Stimulated activated CD4-positive, alpha-beta T cell treated with anti-CD3 and anti-CD28 coated beads, Interleukin-2, amount 100 ng/mL, for 24 hours (primary cell): ENCODE measurements around the gene WFDC10B.
"Not testable (repeated sequence)": the region's sequence is repeated elsewhere in the genome, so short reads cannot be mapped to it uniquely, and the experiment has no call there.

Experiments
- DNase-seq, 2 donors: peaks; one replicate each; pipeline ENCODE4 v3.0.0-alpha.2; 2020

The WFDC10B gene

GRCh38 chr20:45704969-45705637 is at the start of gene WFDC10B:
WFDC10B (minus strand) TSS chr20:45705019; CDS start chr20:45685992, 19,027 bp downstream.
- no peak for DNase-seq

DNA sequence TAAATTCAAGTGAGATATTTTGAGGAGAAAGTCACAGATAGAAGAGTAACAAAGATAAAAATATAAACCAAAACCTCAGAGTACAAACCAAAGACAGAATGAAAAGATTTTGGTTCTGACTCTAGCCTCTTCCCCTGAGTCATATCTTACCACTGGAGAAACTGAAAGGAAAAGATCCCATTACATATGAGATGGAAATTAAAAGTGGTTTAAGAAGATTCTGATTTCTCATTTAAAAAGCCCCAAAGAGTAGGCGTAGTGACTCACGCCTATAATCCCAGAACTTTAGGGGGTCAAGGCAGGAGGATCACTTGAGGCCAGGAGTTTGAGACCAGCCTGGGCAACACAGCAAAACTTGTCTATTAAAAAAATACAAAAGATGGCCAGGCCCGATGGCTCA is 47.9 kb upstream of the WFDC10B start:
- DNase-seq, result peak in 1 of 2 donors; percentile 18

GRCh38 chr20:45751721-45752120 is 46.9 kb upstream of the WFDC10B start:
- DNase-seq, result no peak

GRCh38 chr20:45745015-45745414 is 40.2 kb upstream of the WFDC10B start:
- no peak for DNase-seq

- no peak for DNase-seq
Measured at GRCh38 chr20:45742596-45742995, 37.8 kb upstream of the WFDC10B start.

DNA sequence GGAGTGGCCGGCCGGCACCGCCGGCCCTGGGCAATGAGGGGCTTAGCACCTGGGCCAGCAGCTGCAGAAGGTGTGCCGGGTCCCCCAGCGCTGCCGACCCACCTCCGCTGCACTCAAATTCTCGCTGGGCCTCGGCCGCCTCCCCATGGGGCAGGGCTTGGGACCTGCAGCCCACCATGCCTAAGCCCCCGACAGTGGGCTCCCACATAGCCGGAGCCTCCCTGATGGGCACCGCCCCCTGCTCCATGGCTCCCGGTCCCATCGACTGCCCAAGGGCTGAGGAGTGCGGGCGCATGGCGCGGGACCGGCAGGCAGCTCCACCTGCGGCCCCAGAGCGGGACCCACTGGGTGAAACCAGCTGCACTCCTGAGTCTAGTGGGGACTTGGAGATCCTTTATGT is 31.2 kb upstream of the WFDC10B start:
- no peak for DNase-seq

DNA sequence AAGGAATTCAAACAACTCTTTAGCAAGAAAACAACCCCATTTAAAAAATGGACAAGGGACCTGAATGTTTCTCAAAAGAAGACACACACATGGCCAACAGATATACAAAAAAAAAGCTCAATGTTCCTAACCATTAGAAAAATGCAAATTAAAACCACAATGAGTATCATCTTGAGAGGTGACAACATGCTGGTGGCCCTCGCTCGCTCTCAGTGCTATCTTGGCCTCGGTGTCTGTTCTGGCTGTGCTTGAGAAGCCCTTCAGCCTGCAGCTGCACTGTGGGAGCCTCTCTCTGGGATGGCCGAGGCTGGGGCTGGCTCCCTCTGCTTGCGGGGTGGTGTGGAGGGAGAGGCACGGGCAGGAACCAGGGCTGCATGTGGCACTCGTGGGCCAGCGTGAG is 30.7 kb upstream of the WFDC10B start:
- no peak for DNase-seq

DNA sequence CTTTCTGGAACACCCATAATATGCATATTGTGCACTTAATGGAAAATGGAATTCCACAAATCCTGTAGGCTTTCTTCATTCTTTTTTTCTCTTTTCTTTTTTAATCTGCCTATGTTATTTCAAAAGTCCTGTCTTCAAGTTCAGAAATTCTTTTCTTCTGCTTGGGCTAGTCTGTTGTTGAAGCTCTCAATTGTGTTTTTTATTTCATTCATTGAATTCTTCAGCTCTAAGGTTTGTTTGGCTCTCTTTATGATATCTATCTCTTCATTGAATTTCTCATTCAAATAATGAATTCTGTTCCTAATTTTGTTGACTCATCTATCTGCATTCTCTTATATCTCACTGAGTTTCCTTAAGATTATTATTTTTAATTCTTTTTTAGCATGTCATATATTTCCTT is 27.4 kb upstream of the WFDC10B start:
- no peak for DNase-seq

DNA sequence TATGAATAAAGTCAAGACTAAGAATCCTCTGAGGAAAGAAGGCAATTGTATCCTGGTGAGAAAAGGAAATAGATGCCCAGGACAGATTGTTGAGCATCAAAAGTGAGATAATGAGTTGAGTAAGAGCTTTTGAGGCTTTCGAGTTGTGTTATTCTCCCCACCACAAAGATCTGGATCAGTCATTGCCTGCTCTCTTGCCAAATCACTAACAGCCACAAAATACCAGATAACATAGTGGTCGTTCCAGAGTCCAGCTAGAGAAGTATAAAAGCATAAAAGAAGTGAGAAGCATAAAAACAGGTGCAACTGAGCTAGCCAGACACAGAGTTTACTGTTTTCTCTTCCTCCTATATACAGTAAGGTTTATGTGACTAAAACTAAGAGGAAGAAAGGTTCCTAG is 22.2 kb upstream of the WFDC10B start:
- no peak for DNase-seq

- no peak for DNase-seq
Measured at GRCh38 chr20:45725134-45725533, 20.3 kb upstream of the WFDC10B start.

DNA sequence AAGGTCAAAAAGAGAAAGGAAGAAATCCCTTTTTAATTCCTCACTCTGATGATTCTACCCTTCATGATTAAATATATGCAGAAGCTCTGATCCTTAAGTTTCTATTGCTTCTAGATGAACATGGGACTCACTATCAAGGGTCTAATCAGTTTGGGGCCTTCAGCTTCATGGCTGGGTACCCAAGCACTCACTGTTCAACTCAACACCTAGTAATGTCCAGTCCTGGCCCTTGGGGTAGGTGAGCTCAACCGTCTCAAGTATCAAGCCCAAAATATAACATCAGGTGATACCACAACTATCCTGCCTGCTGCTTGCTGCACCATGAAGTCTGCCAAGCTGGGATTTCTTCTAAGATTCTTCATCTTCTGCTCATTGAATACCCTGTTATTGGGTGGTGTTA is 17.2 kb upstream of the WFDC10B start, which contains the start of gene SPINT4:
Gene SPINT4, plus strand, starts transcription at position 301 of the 400 bp plus-strand sequence. Its CDS starts 21 bp downstream, at position 322.
- no peak for DNase-seq

- not testable (repeated sequence) for DNase-seq
Measured at GRCh38 chr20:45716141-45716688, 11.4 kb upstream of the WFDC10B start.

DNA sequence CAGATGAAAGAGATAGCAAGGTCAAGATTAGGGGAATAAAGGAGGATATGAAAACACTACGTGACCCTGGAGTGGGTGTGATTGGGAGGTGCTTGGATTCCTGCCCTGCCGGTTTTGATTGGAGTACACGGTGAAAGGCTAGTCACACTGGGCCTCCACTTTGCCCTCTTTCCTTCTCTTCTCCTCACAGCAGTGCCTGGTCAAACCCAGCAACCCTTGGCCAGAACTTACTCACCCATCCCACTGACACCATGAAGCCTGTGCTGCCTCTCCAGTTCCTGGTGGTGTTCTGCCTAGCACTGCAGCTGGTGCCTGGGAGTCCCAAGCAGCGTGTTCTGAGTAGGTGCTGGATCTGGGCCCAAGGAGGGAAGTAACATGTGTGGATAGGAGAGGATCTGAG is 2.9 kb downstream of the WFDC10B start, which contains the start of gene WFDC13:
Gene WFDC13, plus strand, starts transcription at position 166 of the 400 bp plus-strand sequence. Its CDS starts 86 bp downstream, at position 252.
- no peak for DNase-seq

GRCh38 chr20:45701104-45701503 is 3.7 kb downstream of the WFDC10B start:
- no peak for DNase-seq

- no peak for DNase-seq
Measured at GRCh38 chr20:45695496-45695895, 9.3 kb downstream of the WFDC10B start.

GRCh38 chr20:45693346-45693745 is 11.5 kb downstream of the WFDC10B start:
- DNase-seq, result not testable (repeated sequence)

- DNase-seq, result no peak
Measured at GRCh38 chr20:45685896-45686295, 18.9 kb downstream of the WFDC10B start.

DNA sequence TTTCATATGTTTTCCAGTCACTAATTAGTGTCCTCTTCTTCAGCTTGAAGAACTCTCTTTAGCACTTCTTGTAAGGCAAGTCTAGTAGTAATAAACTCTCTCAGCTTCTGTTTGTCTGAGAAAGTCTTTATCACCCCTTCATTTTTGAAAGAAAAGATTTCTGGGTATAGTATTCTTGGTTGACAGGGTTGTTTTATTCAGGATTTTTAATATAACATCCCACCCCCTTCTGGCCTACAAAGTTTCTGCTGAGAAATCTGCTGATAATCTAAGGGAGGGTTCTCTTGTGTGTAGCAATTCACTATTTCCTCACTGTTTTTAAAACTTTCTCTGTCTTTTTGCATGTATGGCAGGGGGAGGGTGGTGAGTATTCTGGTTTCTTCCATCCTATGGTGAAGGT is 25.2 kb downstream of the WFDC10B start:
- DNase-seq, result no peak

GRCh38 chr20:45672765-45673164 is 32.1 kb downstream of the WFDC10B start:
- DNase-seq, result no peak

DNA sequence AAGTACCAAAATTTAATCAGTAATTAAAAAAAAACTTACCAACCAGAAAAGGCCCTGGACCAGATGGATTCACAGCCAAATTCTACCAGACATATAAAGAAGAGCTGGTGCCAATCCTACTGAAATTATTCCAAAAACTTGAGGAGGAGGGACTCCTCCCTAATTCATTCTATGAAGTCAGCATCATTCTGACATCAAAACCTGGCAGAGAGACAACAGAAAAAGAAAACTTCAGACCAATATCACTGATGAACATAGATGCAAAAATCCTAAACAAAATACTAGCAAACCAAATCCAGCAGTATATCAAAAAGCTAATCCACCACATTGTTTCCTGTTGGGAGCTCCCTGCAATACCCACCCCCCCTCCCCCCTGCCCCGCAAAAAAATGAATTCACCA is 34.7 kb downstream of the WFDC10B start, which contains the start of gene WFDC11:
Gene WFDC11, minus strand, starts transcription at position 101 of the 400 bp plus-strand sequence. CDS start 19,639 bp downstream, outside the sequence.
- DNase-seq, result no peak

GRCh38 chr20:45657038-45657437 is 47.8 kb downstream of the WFDC10B start:
- not testable (repeated sequence) for DNase-seq

DNA sequence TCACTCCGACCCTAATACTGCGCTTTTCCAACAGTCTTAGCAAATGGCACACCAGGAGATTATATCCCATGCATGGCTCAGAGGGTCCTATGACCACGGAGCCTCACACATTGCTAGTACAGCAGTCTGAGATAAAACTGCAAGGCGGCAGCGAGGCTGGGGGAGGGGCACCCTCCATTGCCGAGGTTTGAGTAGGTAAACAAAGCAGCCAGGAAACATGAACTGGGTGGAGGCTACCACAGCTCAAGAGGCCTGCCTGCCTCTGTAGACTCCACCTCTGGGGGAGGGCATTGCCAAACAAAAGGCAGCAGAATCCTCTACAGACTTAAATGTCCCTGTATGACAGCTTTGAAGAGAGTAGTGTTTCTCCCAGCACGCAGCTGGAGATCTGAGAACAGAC is 53.1 kb downstream of the WFDC10B start:
- DNase-seq, result not testable (repeated sequence)

DNA sequence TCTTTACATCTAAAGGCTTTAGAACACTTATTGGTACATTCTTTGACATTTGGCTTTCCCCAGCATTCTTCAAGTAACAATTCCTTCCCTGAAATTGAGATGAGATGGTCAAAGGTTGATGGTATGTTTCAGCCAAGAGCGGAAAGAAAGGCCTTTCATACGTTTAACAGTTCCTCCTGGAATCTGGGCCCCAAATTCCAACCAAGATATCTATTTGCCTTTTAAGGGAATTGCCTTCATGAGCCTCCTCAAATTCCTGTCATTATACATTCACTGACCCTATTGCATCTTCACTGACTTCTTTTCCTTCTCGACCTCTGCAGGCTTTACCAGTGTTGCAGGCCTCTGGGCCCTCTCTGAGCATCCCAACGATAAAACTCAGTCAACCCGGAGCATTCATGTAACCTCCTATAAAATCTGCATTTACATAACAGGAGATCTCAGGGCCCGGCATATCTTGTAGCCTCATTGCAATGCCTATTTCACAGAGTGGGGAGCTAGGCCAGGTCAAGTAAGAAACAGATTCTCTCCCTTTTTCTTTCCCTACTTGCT is 55.4 kb downstream of the WFDC10B start:
- no peak for DNase-seq

GRCh38 chr20:45647441-45648050 is 57.3 kb downstream of the WFDC10B start:
- no peak for DNase-seq
